SH-SY5Y (cell line): ENCODE data around the gene PRRT1B.

Experiments
- GATA2 ChIP-seq: IDR thresholded peaks from 2 replicates; pipeline ENCODE4 v1.6.1; 2011; ENCODE audit warnings: mild to moderate bottlenecking, low read depth, low read length
- GATA3 ChIP-seq: IDR thresholded peaks from 2 replicates; pipeline ENCODE4 v1.6.1; 2011; ENCODE audit warnings: low read depth, mild to moderate bottlenecking, low read length, moderate library complexity

DNA sequence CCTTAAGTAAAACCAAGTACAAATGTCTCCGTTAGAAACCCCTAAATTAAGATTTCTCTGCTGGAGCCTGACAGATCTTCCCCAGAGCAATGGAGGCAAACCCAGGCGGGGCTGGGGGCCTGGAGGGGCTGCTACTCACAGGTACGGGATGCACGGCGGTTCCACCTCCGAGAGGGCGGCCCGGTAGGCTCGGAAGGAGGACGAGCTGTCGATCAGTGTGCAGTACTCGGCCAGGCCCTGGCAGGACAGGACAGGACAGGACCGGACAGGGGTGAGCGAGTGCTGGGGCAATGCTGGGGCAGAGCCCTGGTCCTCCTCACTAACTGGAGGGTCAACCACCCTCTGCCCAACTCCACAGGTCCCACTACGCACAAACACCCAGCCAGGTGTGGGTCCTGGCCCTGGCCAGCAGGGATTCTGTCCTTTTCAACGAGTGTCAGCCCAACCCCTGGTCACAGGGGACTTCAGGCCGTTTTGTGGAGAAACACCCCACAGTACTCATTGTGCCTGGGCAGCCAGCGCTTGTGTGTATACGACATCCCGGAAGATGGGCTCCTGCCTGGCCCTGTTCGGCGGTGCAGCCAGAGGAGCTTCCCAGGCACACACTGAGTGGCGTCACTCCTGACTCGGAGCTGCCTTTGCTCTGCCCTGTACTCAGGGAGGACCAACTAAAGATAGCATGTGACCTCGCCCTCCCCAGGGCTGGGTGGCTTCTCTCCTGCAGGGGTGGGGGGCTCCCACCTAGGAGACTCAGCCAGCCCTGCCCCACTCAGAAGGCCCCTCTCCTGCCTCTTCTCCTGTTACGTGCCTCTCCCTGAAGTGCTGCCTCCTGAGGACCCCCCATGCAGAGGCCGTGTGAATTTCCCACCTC lies 37.4 kb downstream of the PRRT1B start:
- TF ChIP-seq GATA3 (no peak), GATA2 (no peak)
